ENCODE data around the gene MUC4. TPM values are rescaled to one million over a fixed set of nuclear protein-coding genes. Genes with fewer than 3 reads are reported as not detected.

MUC4 gene
- total and polyA plus RNA-seq, 9 of the 15 experiments (the other 6 are each of a cell fraction or from before 2014, with no cell fraction given), result under 0.01 to 0.21 (median 0.10) TPM; not detected in 4

DNA sequence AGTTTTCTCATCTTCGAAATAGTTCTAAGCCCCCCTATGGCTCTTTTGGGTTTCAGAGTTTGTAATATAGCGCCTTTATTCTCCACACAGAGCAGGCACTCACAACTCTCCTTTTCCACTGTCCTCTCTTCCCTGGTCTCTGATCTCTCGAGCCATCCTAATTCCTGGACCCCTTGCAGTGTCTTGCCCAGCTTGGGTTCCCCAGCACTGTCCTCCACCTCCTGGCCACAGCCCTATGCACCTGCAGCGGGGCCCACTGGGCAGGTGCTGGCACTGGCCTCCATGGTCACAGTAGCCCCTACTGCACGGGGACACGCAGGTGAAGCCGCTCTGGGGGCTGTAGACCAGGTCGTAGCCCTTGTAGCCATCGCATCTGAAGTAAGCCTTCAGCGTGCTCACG is 63.1 kb downstream of the MUC4 start:
- FAIRE-seq, result no peak
- DNase-seq (ENCODE audit: extremely low read depth in 1 of 4, low spot score in 3 of 4), result no peak
- ChIA-PET CTCF (ENCODE audit: low intra/inter-chr PET ratio) (interaction anchor here (0.6 kb wide), 1 partner anchor 119 kb away, joined by 4 read pairs; no protein-coding TSS in a partner anchor), POLR2A (interaction anchor here (0.7 to 1.3 kb wide), 2 partner anchors 22 to 536 kb away, joined by 3 to 4 read pairs; no protein-coding TSS in a partner anchor)
- peaks cover 12 to 43% of the 10 kb centered on the region in 2 experiments for H3K27me3 ChIP-seq (ENCODE audit: control insufficient read depth in 2 of 2, insufficient read depth in 2 of 2, low read length in 2 of 2)
- in situ Hi-C loops (cut with MboI), result loop anchor here (10.0 kb wide), 1 partner anchor 1906 kb away; no protein-coding TSS in a partner anchor
- H4K20me1 ChIP-seq (replicated peaks; ENCODE audit: control insufficient read depth, insufficient read depth, low read length), result no peaks in the 10 kb centered on the region
- H3K9ac ChIP-seq (ENCODE audit: insufficient read depth in 1 of 2, low read depth in 2 of 2, low read length in 2 of 2), result peak overlapping the region in 1 of 2 experiments; percentile 68; a peak in 2 of 4 replicates
- BruUV-seq (replicated peaks), result no TSS peak
- H3K36me3 ChIP-seq (ENCODE audit: control insufficient read depth, insufficient read depth, low read length), result no peaks in the 10 kb centered on the region
- peaks cover 0 to 28% of the 10 kb centered on the region in 2 experiments; a peak in 3 of 5 replicates for H3K4me1 ChIP-seq (replicated peaks in 1 of 2; ENCODE audit: control insufficient read depth in 2 of 2, insufficient read depth in 2 of 2, low read length in 2 of 2)
- no peak overlapping the region for H3K27ac ChIP-seq (ENCODE audit: extremely low read depth, low read depth, low read length)
- H3K79me2 ChIP-seq (ENCODE audit: control insufficient read depth, insufficient read depth, low read length), result no peaks in the 10 kb centered on the region
- peak; percentile 5; the same call in 2 of the 3 replicates for ATAC-seq
- H3K4me3 ChIP-seq, result no peak overlapping the region
- no peaks in the 10 kb centered on the region for H3K9me3 ChIP-seq (replicated peaks; ENCODE audit: control insufficient read depth, insufficient read depth, low read depth, low read length)
- 61% methylated on average over 11 of the region's 11 CpGs for WGBS (ENCODE audit: insufficient coverage, low coverage, missing lambda C conversion rate)
- intact Hi-C loops (cut with micrococcal nuclease), result loop anchor here (10.0 kb wide), 3 partner anchors 106 to 166 kb away; no protein-coding TSS in a partner anchor
- no peak overlapping the region for H3K4me2 ChIP-seq (ENCODE audit: insufficient read depth, low read length)
- H2AFZ ChIP-seq (ENCODE audit: low read depth, low read length), result no peak overlapping the region; the same call in 1 of the 2 replicates
- no peaks in the 10 kb centered on the region for H3K9me1 ChIP-seq (ENCODE audit: control insufficient read depth, insufficient read depth, low read length)
- TF ChIP-seq, protein P1, sequence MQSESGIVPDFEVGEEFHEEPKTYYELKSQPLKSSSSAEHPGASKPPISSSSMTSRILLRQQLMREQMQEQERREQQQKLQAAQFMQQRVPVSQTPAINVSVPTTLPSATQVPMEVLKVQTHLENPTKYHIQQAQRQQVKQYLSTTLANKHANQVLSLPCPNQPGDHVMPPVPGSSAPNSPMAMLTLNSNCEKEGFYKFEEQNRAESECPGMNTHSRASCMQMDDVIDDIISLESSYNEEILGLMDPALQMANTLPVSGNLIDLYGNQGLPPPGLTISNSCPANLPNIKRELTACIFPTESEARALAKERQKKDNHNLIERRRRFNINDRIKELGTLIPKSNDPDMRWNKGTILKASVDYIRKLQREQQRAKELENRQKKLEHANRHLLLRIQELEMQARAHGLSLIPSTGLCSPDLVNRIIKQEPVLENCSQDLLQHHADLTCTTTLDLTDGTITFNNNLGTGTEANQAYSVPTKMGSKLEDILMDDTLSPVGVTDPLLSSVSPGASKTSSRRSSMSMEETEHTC (IDR thresholded peaks at IDR 0.05), result no peak
- TF ChIP-seq LCOR (CRISPR knock-in tag; IDR thresholded peaks at IDR 0.05) (no peak), TOE1 (IDR thresholded peaks at IDR 0.05; ENCODE audit: borderline replicate concordance) (no peak), TOE1 (CRISPR knock-in tag; IDR thresholded peaks at IDR 0.05; ENCODE audit: borderline replicate concordance, low read depth) (no peak), ZC3H4 (CRISPR knock-in tag; IDR thresholded peaks at IDR 0.05; ENCODE audit: borderline replicate concordance) (peak; percentile 83; the same call in 1 of the 2 replicates), BHLHE40 (IDR thresholded peaks at IDR 0.05; ENCODE audit: low read length) (0 out of 2 replicates have a peak, but pooled peaks have one; percentile 9), ZNF347 (CRISPR knock-in tag; IDR thresholded peaks at IDR 0.05; ENCODE audit: low read depth) (no peak), MAZ (CRISPR knock-in tag; conservative IDR thresholded peaks at IDR 0.05 in 1 of 2, IDR thresholded peaks at IDR 0.05 in 1 of 2) (no peak), BRCA1 (IDR thresholded peaks at IDR 0.05) (no peak), BRCA1 (CRISPR knock-in tag; IDR thresholded peaks at IDR 0.05) (peak; percentile 70; the same call in 1 of the 2 replicates), DNMT1 (IDR thresholded peaks at IDR 0.05) (no peak), ZNF3 (CRISPR knock-in tag; IDR thresholded peaks at IDR 0.05) (no peak), HEY1 (CRISPR knock-in tag; IDR thresholded peaks at IDR 0.05; ENCODE audit: borderline replicate concordance) (no peak), CHD1 (IDR thresholded peaks at IDR 0.05; ENCODE audit: low read length) (no peak), ZNF79 (CRISPR knock-in tag; IDR thresholded peaks at IDR 0.05; ENCODE audit: low read depth) (no peak)
- TF ChIP-seq, protein P2, sequence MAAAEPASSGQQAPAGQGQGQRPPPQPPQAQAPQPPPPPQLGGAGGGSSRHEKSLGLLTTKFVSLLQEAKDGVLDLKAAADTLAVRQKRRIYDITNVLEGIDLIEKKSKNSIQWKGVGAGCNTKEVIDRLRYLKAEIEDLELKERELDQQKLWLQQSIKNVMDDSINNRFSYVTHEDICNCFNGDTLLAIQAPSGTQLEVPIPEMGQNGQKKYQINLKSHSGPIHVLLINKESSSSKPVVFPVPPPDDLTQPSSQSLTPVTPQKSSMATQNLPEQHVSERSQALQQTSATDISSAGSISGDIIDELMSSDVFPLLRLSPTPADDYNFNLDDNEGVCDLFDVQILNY (CRISPR knock-in tag; IDR thresholded peaks at IDR 0.05), result no peak
- TF ChIP-seq, protein P3, sequence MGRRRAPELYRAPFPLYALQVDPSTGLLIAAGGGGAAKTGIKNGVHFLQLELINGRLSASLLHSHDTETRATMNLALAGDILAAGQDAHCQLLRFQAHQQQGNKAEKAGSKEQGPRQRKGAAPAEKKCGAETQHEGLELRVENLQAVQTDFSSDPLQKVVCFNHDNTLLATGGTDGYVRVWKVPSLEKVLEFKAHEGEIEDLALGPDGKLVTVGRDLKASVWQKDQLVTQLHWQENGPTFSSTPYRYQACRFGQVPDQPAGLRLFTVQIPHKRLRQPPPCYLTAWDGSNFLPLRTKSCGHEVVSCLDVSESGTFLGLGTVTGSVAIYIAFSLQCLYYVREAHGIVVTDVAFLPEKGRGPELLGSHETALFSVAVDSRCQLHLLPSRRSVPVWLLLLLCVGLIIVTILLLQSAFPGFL (CRISPR knock-in tag; IDR thresholded peaks at IDR 0.05), result 0 out of 2 replicates have a peak, but pooled peaks have one; percentile 63

All from K562 (cell line).